Measurements from ENCODE around the gene LIN54. TPM values are rescaled to one million over a fixed set of nuclear protein-coding genes. Genes with fewer than 3 reads are reported as not detected.

Gene LIN54
- total RNA-seq, 2 donors from 2014 or later, result 14.5 to 18.1 TPM

- Histone ChIP-seq H3K4me1 (ENCODE audit: control insufficient read depth, insufficient read depth, low read length) (peaks cover 15% of the 10 kb centered on the region), H3K27me3 (ENCODE audit: control insufficient read depth, insufficient read depth, low read length, poor library complexity, severe bottlenecking) (no peaks in the 10 kb centered on the region), H3K4me3 (ENCODE audit: low read length) (peak overlapping the region; percentile 98), H3K36me3 (ENCODE audit: control insufficient read depth, insufficient read depth, low read length) (peaks cover 48% of the 10 kb centered on the region), H3K27ac (ENCODE audit: low read depth, low read length) (no peak overlapping the region), H3K9me3 (ENCODE audit: control insufficient read depth, low read length) (no peaks in the 10 kb centered on the region), H3K9ac (ENCODE audit: extremely low read depth, low read length, poor library complexity, severe bottlenecking) (no peak overlapping the region)
- no peak for TF ChIP-seq CTCF (conservative IDR thresholded peaks at IDR 0.05)
- Mint-ChIP-seq H3K36me3 (ENCODE audit: low read depth) (peaks cover 37% of the 10 kb centered on the region), H3K4me1 (peaks cover 49% of the 10 kb centered on the region), H3K9me3 (no peaks in the 10 kb centered on the region), H3K4me3 (peak overlapping the region; percentile 92), H3K27ac (peak overlapping the region; percentile 97), H3K27me3 (ENCODE audit: insufficient read depth) (no peaks in the 10 kb centered on the region)
- DNase-seq, result no peak
- WGBS, 2 experiments (ENCODE audit: insufficient coverage in 1 of 2, insufficient read length in 1 of 2), result 91 to 100% methylated on average over 1 of the region's 1 CpG
These were observed 118.2 kb downstream of the LIN54 start for GRCh38 chr4:82892467-82892802.

GRCh38 chr4:82891707-82892466 lies 118.7 kb downstream of the LIN54 start:
- Histone ChIP-seq H3K4me3 (ENCODE audit: low read length) (peak overlapping the region; percentile 98), H3K4me1 (ENCODE audit: control insufficient read depth, insufficient read depth, low read length) (peaks cover 15% of the 10 kb centered on the region), H3K27me3 (ENCODE audit: control insufficient read depth, insufficient read depth, low read length, poor library complexity, severe bottlenecking) (no peaks in the 10 kb centered on the region), H3K27ac (ENCODE audit: low read depth, low read length) (peak overlapping the region; percentile 94), H3K36me3 (ENCODE audit: control insufficient read depth, insufficient read depth, low read length) (peaks cover 43% of the 10 kb centered on the region), H3K9ac (ENCODE audit: extremely low read depth, low read length, poor library complexity, severe bottlenecking) (peak overlapping the region; percentile 100), H3K9me3 (ENCODE audit: control insufficient read depth, low read length) (no peaks in the 10 kb centered on the region)
- Mint-ChIP-seq H3K4me3 (peak overlapping the region; percentile 92), H3K36me3 (ENCODE audit: low read depth) (peaks cover 33% of the 10 kb centered on the region), H3K9me3 (no peaks in the 10 kb centered on the region), H3K27me3 (ENCODE audit: insufficient read depth) (no peaks in the 10 kb centered on the region), H3K27ac (peak overlapping the region; percentile 97), H3K4me1 (peaks cover 50% of the 10 kb centered on the region)
- WGBS, 2 experiments (ENCODE audit: insufficient coverage in 1 of 2, insufficient read length in 1 of 2), result 31 to 63% methylated on average over 4 to 7 of the region's 7 CpGs
- DNase-seq, result no peak
- no peak for TF ChIP-seq CTCF (conservative IDR thresholded peaks at IDR 0.05)

GRCh38 chr4:82890901-82891706 lies 119.5 kb downstream of the LIN54 start, which contains the start of gene SEC31A:
Gene SEC31A, minus strand, starts transcription at chr4:82891153. Its CDS starts 9,217 bp downstream, at chr4:82881936.
- Histone ChIP-seq H3K36me3 (ENCODE audit: control insufficient read depth, insufficient read depth, low read length) (peaks cover 39% of the 10 kb centered on the region), H3K27ac (ENCODE audit: low read depth, low read length) (peak within 1 kb of the TSS; percentile 94), H3K9me3 (ENCODE audit: control insufficient read depth, low read length) (no peaks in the 10 kb centered on the region), H3K4me3 (ENCODE audit: low read length) (peak within 1 kb of the TSS; percentile 98), H3K27me3 (ENCODE audit: control insufficient read depth, insufficient read depth, low read length, poor library complexity, severe bottlenecking) (no peaks in the 10 kb centered on the region), H3K9ac (ENCODE audit: extremely low read depth, low read length, poor library complexity, severe bottlenecking) (peak within 1 kb of the TSS; percentile 100), H3K4me1 (ENCODE audit: control insufficient read depth, insufficient read depth, low read length) (peaks cover 15% of the 10 kb centered on the region)
- Mint-ChIP-seq H3K4me1 (peaks cover 54% of the 10 kb centered on the region), H3K27ac (peak within 1 kb of the TSS; percentile 97), H3K36me3 (ENCODE audit: low read depth) (peaks cover 28% of the 10 kb centered on the region), H3K4me3 (peak within 1 kb of the TSS; percentile 92), H3K27me3 (ENCODE audit: insufficient read depth) (no peaks in the 10 kb centered on the region), H3K9me3 (no peaks in the 10 kb centered on the region)
- WGBS, 2 experiments (ENCODE audit: insufficient coverage in 1 of 2, insufficient read length in 1 of 2), result 0 to 1% methylated on average over 26 to 71 of the region's 71 CpGs
- TF ChIP-seq CTCF (conservative IDR thresholded peaks at IDR 0.05), result no peak
- peak; percentile 99 for DNase-seq

Measured in endodermal cell (in vitro differentiated cells).